ENCODE data around the gene SH3BP5.

The SH3BP5 gene

DNA sequence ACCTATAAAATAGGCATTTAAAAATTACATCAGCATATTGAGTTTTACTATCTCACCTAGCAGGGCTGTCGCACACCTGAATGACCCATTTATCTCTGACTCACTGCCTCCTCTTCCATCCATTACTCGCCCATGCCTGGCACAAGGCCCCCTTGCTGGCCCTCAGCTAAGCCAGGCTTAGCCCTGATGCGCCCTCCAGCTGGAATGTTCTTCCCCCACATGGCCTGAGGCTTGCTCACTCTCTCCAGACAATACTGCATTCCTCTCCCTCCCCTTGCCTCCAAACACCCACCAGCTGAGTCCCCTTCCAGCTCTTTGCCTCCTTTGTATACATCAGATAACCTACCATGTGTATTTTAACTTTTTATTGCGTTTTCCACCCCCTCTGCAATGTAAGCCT is 7.2 kb downstream of the SH3BP5 start:
- TF ChIP-seq, protein P1, sequence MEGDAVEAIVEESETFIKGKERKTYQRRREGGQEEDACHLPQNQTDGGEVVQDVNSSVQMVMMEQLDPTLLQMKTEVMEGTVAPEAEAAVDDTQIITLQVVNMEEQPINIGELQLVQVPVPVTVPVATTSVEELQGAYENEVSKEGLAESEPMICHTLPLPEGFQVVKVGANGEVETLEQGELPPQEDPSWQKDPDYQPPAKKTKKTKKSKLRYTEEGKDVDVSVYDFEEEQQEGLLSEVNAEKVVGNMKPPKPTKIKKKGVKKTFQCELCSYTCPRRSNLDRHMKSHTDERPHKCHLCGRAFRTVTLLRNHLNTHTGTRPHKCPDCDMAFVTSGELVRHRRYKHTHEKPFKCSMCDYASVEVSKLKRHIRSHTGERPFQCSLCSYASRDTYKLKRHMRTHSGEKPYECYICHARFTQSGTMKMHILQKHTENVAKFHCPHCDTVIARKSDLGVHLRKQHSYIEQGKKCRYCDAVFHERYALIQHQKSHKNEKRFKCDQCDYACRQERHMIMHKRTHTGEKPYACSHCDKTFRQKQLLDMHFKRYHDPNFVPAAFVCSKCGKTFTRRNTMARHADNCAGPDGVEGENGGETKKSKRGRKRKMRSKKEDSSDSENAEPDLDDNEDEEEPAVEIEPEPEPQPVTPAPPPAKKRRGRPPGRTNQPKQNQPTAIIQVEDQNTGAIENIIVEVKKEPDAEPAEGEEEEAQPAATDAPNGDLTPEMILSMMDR (IDR thresholded peaks at IDR 0.05; ENCODE audit: low read depth, low read length, missing control alignments) = no peak
- Histone ChIP-seq H3K4me3 (ENCODE audit: low read depth, low read length) (no peak overlapping the region), H3K27ac (peak overlapping the region; percentile 26), H3K27me3 (replicated peaks) (no peaks in the 10 kb centered on the region), H3K36me3 (replicated peaks) (no peaks in the 10 kb centered on the region)
- DNase-seq = peak; percentile 43
- in situ Hi-C loops (cut with HindIII; ENCODE audit: low pct_ligation_motif_present, low sequenced_read_pairs) = no loop called here

GRCh38 chr3:15324379-15324808 is 8.0 kb downstream of the SH3BP5 start:
- Histone ChIP-seq H3K27me3 (replicated peaks) (no peaks in the 10 kb centered on the region), H3K4me3 (ENCODE audit: low read depth, low read length) (no peak overlapping the region), H3K27ac (no peak overlapping the region), H3K36me3 (replicated peaks) (no peaks in the 10 kb centered on the region)
- in situ Hi-C loops (cut with HindIII; ENCODE audit: low pct_ligation_motif_present, low sequenced_read_pairs) = no loop called here
- peak; percentile 11 for DNase-seq
- TF ChIP-seq, protein P1 (IDR thresholded peaks at IDR 0.05; ENCODE audit: low read depth, low read length, missing control alignments) = no peak

- Histone ChIP-seq H3K27ac (no peak overlapping the region), H3K4me3 (ENCODE audit: low read depth, low read length) (no peak overlapping the region), H3K27me3 (replicated peaks) (no peaks in the 10 kb centered on the region), H3K36me3 (replicated peaks) (no peaks in the 10 kb centered on the region)
- DNase-seq = no peak
- TF ChIP-seq, protein P1 (IDR thresholded peaks at IDR 0.05; ENCODE audit: low read depth, low read length, missing control alignments) = no peak
- in situ Hi-C loops (cut with HindIII; ENCODE audit: low pct_ligation_motif_present, low sequenced_read_pairs) = no loop called here
Measured at GRCh38 chr3:15323063-15323462, 9.3 kb downstream of the SH3BP5 start.

- Histone ChIP-seq H3K36me3 (replicated peaks) (no peaks in the 10 kb centered on the region), H3K4me3 (ENCODE audit: low read depth, low read length) (no peak overlapping the region), H3K27me3 (replicated peaks) (no peaks in the 10 kb centered on the region), H3K27ac (no peak overlapping the region)
- in situ Hi-C loops (cut with HindIII; ENCODE audit: low pct_ligation_motif_present, low sequenced_read_pairs) = no loop called here
- TF ChIP-seq, protein P1 (IDR thresholded peaks at IDR 0.05; ENCODE audit: low read depth, low read length, missing control alignments) = no peak
- no peak for DNase-seq
Measured at GRCh38 chr3:15321349-15321748, 11.0 kb downstream of the SH3BP5 start.

- H3K4me3 ChIP-seq (ENCODE audit: low read depth, low read length) = no peak overlapping the region
- no peaks in the 10 kb centered on the region for H3K36me3 ChIP-seq (replicated peaks)
- TF ChIP-seq, protein P1 (IDR thresholded peaks at IDR 0.05; ENCODE audit: low read depth, low read length, missing control alignments) = no peak
- H3K27ac ChIP-seq = no peak overlapping the region
- in situ Hi-C loops (cut with HindIII; ENCODE audit: low pct_ligation_motif_present, low sequenced_read_pairs) = no loop called here
- peak; percentile 15 for DNase-seq
- H3K27me3 ChIP-seq (replicated peaks) = no peaks in the 10 kb centered on the region
Measured at GRCh38 chr3:15319575-15319974, 12.8 kb downstream of the SH3BP5 start.

- in situ Hi-C loops (cut with HindIII; ENCODE audit: low pct_ligation_motif_present, low sequenced_read_pairs) = no loop called here
- no peak overlapping the region for H3K27ac ChIP-seq
- H3K4me3 ChIP-seq (ENCODE audit: low read depth, low read length) = no peak overlapping the region
- H3K27me3 ChIP-seq (replicated peaks) = no peaks in the 10 kb centered on the region
- DNase-seq = no peak
- TF ChIP-seq, protein P1 (IDR thresholded peaks at IDR 0.05; ENCODE audit: low read depth, low read length, missing control alignments) = no peak
- H3K36me3 ChIP-seq (replicated peaks) = no peaks in the 10 kb centered on the region
Measured at GRCh38 chr3:15319136-15319535, 13.2 kb downstream of the SH3BP5 start.
